ENCODE data around the gene TSC22D4. TPM values are rescaled to one million over a fixed set of nuclear protein-coding genes. Genes with fewer than 3 reads are reported as not detected.

The TSC22D4 gene
- polyA plus RNA-seq, 2 of the 4 experiments (the other 2 are of a cell fraction) = 7.9 to 28.9 TPM

DNA sequence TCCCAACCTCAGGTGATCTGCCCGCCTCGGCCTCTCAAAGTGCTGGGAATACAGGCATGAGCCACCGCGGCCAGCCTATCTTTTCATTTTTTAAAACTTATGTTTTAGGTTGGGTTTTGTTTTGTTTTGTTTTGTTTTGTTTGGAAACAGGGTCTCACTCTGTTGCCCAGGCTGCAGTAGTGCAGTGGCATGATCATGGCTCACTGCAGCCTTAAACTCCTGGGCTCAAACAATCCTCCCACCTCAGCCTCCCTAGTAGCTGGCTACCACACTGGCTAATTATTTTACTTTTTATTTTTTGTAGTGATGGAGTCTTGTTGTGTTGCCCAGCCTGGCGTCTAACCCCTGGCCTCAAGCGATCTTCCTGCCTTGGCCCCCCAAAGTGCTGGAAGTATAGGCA, 40.6 kb upstream of the TSC22D4 start:
- 84% methylated on average over 6 of the region's 6 CpGs for WGBS (ENCODE audit: missing lambda C conversion rate)
- CTCF ChIA-PET = interaction anchor here (0.6 to 1.5 kb wide), 6 partner anchors 13 to 227 kb away, joined by 3 to 5 read pairs (median 4); no protein-coding TSS in a partner anchor
- Histone ChIP-seq H3K4me1 (peaks cover 8% of the 10 kb centered on the region), H3K9me3 (no peaks in the 10 kb centered on the region), H3K4me3 (no peak overlapping the region), H3K4me2 (no peak overlapping the region), H3K27ac (no peak overlapping the region)
- no peak for DNase-seq (ENCODE audit: low read depth in 1 of 2, low spot score in 1 of 2)
- no peak for ATAC-seq
- TF ChIP-seq BHLHE40 (IDR thresholded peaks at IDR 0.05; ENCODE audit: low read depth, low read length) (no peak), CEBPB (IDR thresholded peaks at IDR 0.05) (no peak), KDM5A (IDR thresholded peaks at IDR 0.05) (no peak), KDM1A (IDR thresholded peaks at IDR 0.05; ENCODE audit: low read depth) (no peak), GATA3 (IDR thresholded peaks at IDR 0.05; ENCODE audit: borderline replicate concordance) (no peak), ZFP36 (IDR thresholded peaks at IDR 0.05; ENCODE audit: borderline replicate concordance, partially characterized antibody) (no peak), SMC3 (IDR thresholded peaks at IDR 0.05) (no peak), ZSCAN20 (CRISPR knock-in tag; IDR thresholded peaks at IDR 0.05) (no peak), CBX8 (IDR thresholded peaks at IDR 0.05) (no peak), POLR2A (IDR thresholded peaks at IDR 0.05; ENCODE audit: low read length) (no peak), EP300 (IDR thresholded peaks at IDR 0.05) (no peak), ELK1 (IDR thresholded peaks at IDR 0.05; ENCODE audit: low read depth, low read length) (no peak), HOXA7 (CRISPR knock-in tag; IDR thresholded peaks at IDR 0.05) (no peak), HOXB5 (CRISPR knock-in tag; IDR thresholded peaks at IDR 0.05) (no peak), NR3C1 (IDR thresholded peaks at IDR 0.05) (no peak)
- no peak for FAIRE-seq
- POLR2A ChIA-PET = interaction anchor here (0.6 to 0.7 kb wide), 2 partner anchors 19 to 20 kb away, joined by 3 to 5 read pairs; partner anchors contain the start of gene AGFG2

- Histone ChIP-seq H3K4me3 (no peak overlapping the region), H3K4me1 (peaks cover 8% of the 10 kb centered on the region), H3K4me2 (no peak overlapping the region), H3K9me3 (no peaks in the 10 kb centered on the region), H3K27ac (no peak overlapping the region)
- TF ChIP-seq FOSB (CRISPR knock-in tag; IDR thresholded peaks at IDR 0.05) (no peak), ELK1 (IDR thresholded peaks at IDR 0.05; ENCODE audit: low read depth, low read length) (no peak), ZC3H11A (IDR thresholded peaks at IDR 0.05) (no peak), GATA3 (IDR thresholded peaks at IDR 0.05; ENCODE audit: borderline replicate concordance) (no peak), RNF2 (IDR thresholded peaks at IDR 0.05; ENCODE audit: borderline replicate concordance, low read depth) (no peak), RFX5 (IDR thresholded peaks at IDR 0.05) (no peak), KDM1A (IDR thresholded peaks at IDR 0.05; ENCODE audit: low read depth) (no peak)
- TF ChIP-seq, protein P1, sequence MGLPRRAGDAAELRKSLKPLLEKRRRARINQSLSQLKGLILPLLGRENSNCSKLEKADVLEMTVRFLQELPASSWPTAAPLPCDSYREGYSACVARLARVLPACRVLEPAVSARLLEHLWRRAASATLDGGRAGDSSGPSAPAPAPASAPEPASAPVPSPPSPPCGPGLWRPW (IDR thresholded peaks at IDR 0.05) = no peak
- ATAC-seq = no peak
- no peak for FAIRE-seq
- DNase-seq (ENCODE audit: low read depth in 1 of 2, low spot score in 1 of 2) = no peak
- CTCF ChIA-PET = interaction anchor here (1.3 to 2.6 kb wide), 4 partner anchors 10 to 48 kb away, joined by 5 to 16 read pairs (median 8); no protein-coding TSS in a partner anchor
- 60% methylated on average over 2 of the region's 2 CpGs for WGBS (ENCODE audit: missing lambda C conversion rate)
- POLR2A ChIA-PET = no interaction called here
Measured at GRCh38 chr7:100517305-100517704, 38.3 kb upstream of the TSC22D4 start.

DNA sequence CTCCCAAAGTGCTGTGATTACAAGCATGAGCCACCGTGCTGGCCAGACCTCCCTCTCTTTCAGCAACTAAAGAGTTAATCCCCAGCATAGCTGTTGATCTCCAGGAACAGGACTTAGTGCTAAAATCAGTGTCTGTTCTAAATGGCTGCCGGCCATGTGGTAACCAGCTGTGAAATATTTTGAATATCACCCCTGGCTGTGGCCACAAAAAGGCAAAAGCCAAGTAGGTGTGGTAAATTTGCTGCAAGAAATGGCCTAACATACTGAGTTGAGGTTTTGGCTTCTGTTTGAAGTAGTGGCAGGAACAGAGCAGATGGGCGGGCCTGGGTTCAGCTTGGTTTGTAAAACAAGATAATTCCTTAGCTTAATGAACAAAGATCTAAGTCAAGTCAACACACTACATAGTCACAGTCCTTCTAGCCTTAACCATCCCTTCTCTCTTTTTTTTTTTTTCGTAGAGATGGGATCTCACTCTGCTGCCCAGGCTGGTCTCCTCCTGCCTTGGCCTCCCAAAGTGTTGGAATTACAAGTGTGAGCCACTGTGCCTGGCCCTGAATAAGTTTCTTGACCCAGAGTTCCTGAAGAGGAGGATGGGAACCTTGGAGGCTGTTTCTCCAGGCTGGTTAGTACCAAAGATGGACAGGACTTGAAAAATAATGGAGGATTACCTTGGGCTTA, 37.3 kb upstream of the TSC22D4 start:
- no peak overlapping the region for H3K4me2 ChIP-seq
- POLR2A ChIA-PET = no interaction called here
- DNase-seq (ENCODE audit: low read depth in 1 of 2, low spot score in 1 of 2) (peak in 1 of 2 experiments; percentile 14), FAIRE-seq (no peak), ATAC-seq (peak in 1 of 2 experiments; percentile 51; a peak in 3 of 6 replicates)
- CTCF ChIA-PET = interaction anchor here (0.6 to 2.6 kb wide), 3 partner anchors 11 to 102 kb away, joined by 3 to 16 read pairs (median 10); no protein-coding TSS in a partner anchor
- H3K4me1 ChIP-seq = peaks cover 8% of the 10 kb centered on the region
- 69% methylated on average over 4 of the region's 4 CpGs for WGBS (ENCODE audit: missing lambda C conversion rate)
- no peak overlapping the region for H3K4me3 ChIP-seq
- TF ChIP-seq MYC (IDR thresholded peaks at IDR 0.05; ENCODE audit: borderline replicate concordance, low read length) = no peak
- TF ChIP-seq ELK1 (IDR thresholded peaks at IDR 0.05; ENCODE audit: low read depth, low read length) = no peak
- no peak for TF ChIP-seq ZNF302 (CRISPR knock-in tag; IDR thresholded peaks at IDR 0.05)
- no peak for TF ChIP-seq SREBF2 (IDR thresholded peaks at IDR 0.05)
- TF ChIP-seq RNF2 (IDR thresholded peaks at IDR 0.05; ENCODE audit: borderline replicate concordance, low read depth) = no peak
- H3K9me3 ChIP-seq = no peaks in the 10 kb centered on the region
- H3K27ac ChIP-seq = peak overlapping the region in 1 of 2 experiments; percentile 46; a peak in 3 of 6 replicates

All from A549 (cell line).